ENCODE results near the gene NTRK3.

Gene NTRK3

GRCh38 chr15:88069561-88069960 lies 187.0 kb downstream of the NTRK3 start:
- no peak for DNase-seq
- TF ChIP-seq POLR2A (IDR thresholded peaks at IDR 0.05; ENCODE audit: low read length) (no peak), GATA1 (IDR thresholded peaks at IDR 0.05; ENCODE audit: low read depth, low read length) (no peak)

DNA sequence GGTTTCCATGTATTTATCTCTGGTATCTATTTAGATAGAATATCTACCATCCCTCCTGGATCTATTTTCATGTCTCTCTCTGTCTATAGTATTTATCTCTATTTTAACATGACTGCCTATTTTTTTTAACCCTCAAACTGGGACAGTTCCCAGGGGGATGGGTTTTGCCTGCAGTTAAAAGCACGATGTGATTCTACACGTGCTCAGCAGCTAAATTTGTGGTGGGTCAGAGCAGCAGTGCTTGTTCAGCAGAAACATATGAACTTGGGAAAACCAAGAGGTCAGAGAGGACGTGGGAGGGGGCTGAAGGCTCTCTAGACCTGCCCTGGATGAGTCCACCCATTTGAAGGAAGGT lies 189.2 kb downstream of the NTRK3 start:
- no peak for DNase-seq

GRCh38 chr15:88066636-88067330 lies 189.8 kb downstream of the NTRK3 start:
- TF ChIP-seq GATA1 (IDR thresholded peaks at IDR 0.05; ENCODE audit: low read depth, low read length) (no peak), POLR2A (IDR thresholded peaks at IDR 0.05; ENCODE audit: low read length) (no peak)

More for the DNA sequence above, 189.2 kb downstream of the NTRK3 start:
- TF ChIP-seq GATA1 (IDR thresholded peaks at IDR 0.05; ENCODE audit: low read depth, low read length) (no peak), POLR2A (IDR thresholded peaks at IDR 0.05; ENCODE audit: low read length) (no peak)

GRCh38 chr15:88061452-88061851 lies 195.1 kb downstream of the NTRK3 start:
- TF ChIP-seq POLR2A (IDR thresholded peaks at IDR 0.05; ENCODE audit: low read length) = no peak
- TF ChIP-seq GATA1 (IDR thresholded peaks at IDR 0.05; ENCODE audit: low read depth, low read length) = no peak
- DNase-seq = no peak

More at GRCh38 chr15:88066636-88067330, 189.8 kb downstream of the NTRK3 start:
- no peak for DNase-seq

DNA sequence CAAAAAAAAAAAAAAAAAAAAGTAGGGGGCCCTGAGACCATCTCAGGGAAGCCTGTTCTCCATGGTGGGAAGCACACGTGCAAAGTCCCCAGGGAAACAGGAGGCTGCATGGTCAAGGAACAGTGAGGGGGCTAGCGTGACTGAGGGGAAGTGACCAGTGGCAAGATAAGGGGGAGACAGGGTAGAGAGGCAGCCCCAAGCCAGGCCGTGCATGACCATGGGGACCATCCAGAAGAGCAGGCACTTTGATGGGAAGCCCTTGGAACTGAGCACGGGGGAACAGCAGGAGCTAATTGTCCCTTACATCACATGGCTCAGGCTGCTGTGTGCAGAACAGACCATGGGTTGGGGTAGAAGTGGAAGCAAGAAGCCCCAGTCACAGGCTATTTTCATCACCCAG lies 196.2 kb downstream of the NTRK3 start:
- no peak for TF ChIP-seq GATA1 (IDR thresholded peaks at IDR 0.05; ENCODE audit: low read depth, low read length)
- no peak for TF ChIP-seq POLR2A (IDR thresholded peaks at IDR 0.05; ENCODE audit: low read length)
- no peak for DNase-seq

DNA sequence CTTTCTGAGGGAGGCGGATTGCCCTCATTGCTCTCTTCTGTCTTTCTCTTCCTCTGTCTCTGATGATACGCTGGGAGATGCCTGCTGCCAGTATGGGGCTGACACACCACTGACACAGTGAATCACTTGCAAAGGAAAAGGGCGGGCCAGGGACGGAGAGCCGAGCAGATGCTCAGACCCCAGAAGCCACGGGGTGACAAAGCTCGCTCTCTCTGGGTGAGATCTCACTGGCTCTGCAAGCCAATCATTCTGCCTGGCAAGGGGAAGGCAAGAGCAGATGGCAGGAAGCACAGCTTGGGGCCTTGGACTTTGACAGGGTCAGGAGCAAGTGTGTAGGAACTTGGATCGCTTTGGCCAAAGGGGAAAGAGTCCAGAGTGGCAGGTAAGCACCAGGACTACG lies 198.7 kb downstream of the NTRK3 start:
- TF ChIP-seq POLR2A (IDR thresholded peaks at IDR 0.05; ENCODE audit: low read length) (no peak), GATA1 (IDR thresholded peaks at IDR 0.05; ENCODE audit: low read depth, low read length) (no peak)
- no peak for DNase-seq

GRCh38 chr15:88049506-88049905 lies 207.0 kb downstream of the NTRK3 start:
- no peak for DNase-seq
- TF ChIP-seq POLR2A (IDR thresholded peaks at IDR 0.05; ENCODE audit: low read length) (no peak), GATA1 (IDR thresholded peaks at IDR 0.05; ENCODE audit: low read depth, low read length) (no peak)

GRCh38 chr15:88048755-88049154 lies 207.8 kb downstream of the NTRK3 start:
- no peak for TF ChIP-seq POLR2A (IDR thresholded peaks at IDR 0.05; ENCODE audit: low read length)
- TF ChIP-seq GATA1 (IDR thresholded peaks at IDR 0.05; ENCODE audit: low read depth, low read length) = no peak
- DNase-seq = no peak

GRCh38 chr15:88048237-88048636 lies 208.3 kb downstream of the NTRK3 start:
- TF ChIP-seq POLR2A (IDR thresholded peaks at IDR 0.05; ENCODE audit: low read length) (no peak), GATA1 (IDR thresholded peaks at IDR 0.05; ENCODE audit: low read depth, low read length) (no peak)
- no peak for DNase-seq

DNA sequence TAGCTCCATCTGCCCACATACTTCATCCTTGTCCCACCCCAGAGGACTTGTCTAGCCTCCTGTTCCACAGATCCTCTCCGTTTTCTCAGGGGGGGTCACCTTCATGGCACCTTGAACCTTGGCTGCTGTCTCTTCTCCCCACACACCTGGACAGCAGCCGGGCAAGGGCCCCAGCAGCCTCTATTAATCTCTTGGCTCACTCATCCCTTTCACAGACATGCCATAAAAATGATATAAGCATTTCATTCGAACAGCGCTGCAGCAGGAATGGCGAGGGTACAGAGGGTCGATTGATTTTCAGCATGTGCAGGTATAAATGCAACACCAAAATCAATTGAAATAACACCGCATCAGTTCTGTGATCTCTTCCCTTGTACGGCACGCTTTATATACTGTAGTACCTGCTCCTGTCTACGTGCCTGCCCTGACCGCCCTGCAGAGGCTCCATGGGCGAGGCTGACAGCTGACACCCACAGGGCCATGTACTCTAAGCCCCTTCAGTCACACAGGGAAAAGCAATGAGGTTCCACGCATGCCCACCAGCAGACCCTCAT lies 209.9 kb downstream of the NTRK3 start:
- DNase-seq = no peak
- TF ChIP-seq POLR2A (IDR thresholded peaks at IDR 0.05; ENCODE audit: low read length) (no peak), GATA1 (IDR thresholded peaks at IDR 0.05; ENCODE audit: low read depth, low read length) (no peak)

- DNase-seq = no peak
- TF ChIP-seq POLR2A (IDR thresholded peaks at IDR 0.05; ENCODE audit: low read length) (no peak), GATA1 (IDR thresholded peaks at IDR 0.05; ENCODE audit: low read depth, low read length) (no peak)
Measured at GRCh38 chr15:88043396-88043795, 213.1 kb downstream of the NTRK3 start.

GRCh38 chr15:88042047-88042446 lies 214.5 kb downstream of the NTRK3 start:
- TF ChIP-seq POLR2A (IDR thresholded peaks at IDR 0.05; ENCODE audit: low read length) (no peak), GATA1 (IDR thresholded peaks at IDR 0.05; ENCODE audit: low read depth, low read length) (no peak)
- DNase-seq = no peak

DNA sequence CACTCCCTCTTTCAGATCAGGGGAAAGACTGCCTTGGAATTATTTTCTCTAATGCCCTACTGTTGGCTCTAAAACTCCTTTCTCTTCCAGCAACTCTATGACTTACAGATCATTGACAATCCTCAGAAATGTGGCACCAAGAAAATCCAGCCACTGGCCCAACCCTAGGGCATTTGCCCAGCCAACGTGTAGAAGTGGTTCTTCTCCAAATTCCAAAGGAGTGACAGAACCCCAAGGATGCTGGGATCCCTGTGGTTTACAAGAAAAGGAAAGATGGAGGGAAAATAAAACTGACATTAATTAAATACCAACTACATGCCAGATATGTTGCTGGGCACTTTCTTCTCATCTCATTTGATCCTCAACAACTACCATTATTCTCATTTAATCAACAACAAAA lies 216.0 kb downstream of the NTRK3 start:
- no peak for DNase-seq
- no peak for TF ChIP-seq POLR2A (IDR thresholded peaks at IDR 0.05; ENCODE audit: low read length)
- no peak for TF ChIP-seq GATA1 (IDR thresholded peaks at IDR 0.05; ENCODE audit: low read depth, low read length)

DNA sequence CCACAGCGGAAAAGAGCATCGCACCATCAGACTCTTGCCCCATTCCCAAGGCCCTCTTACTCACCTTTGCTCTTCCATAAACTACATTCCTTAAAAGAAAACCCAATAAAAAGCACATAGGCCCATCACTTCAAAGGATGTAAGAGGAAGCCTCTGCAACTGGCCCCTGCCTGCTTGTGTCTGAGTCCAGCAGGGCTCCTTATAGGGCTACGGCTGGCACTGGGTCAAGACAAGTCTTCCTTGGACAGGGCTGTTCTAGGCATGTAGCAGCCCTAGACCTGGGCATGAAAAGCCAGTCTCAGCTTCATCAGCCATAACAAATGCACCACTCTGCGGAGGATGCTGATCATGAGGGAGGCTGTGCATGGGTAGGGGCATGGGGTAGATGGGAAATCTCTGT lies 218.3 kb downstream of the NTRK3 start:
- no peak for TF ChIP-seq GATA1 (IDR thresholded peaks at IDR 0.05; ENCODE audit: low read depth, low read length)
- no peak for TF ChIP-seq POLR2A (IDR thresholded peaks at IDR 0.05; ENCODE audit: low read length)
- DNase-seq = no peak

- TF ChIP-seq POLR2A (IDR thresholded peaks at IDR 0.05; ENCODE audit: low read length) = no peak
- no peak for TF ChIP-seq GATA1 (IDR thresholded peaks at IDR 0.05; ENCODE audit: low read depth, low read length)
- no peak for DNase-seq
Measured at GRCh38 chr15:88036154-88036839, 220.2 kb downstream of the NTRK3 start.

Measured in erythroblast (primary cell).